ENCODE results near the gene TBL1X. TPM values are rescaled to one million over a fixed set of nuclear protein-coding genes. Genes with fewer than 3 reads are reported as not detected.

Gene TBL1X
- total RNA-seq, 1 experiment from 2014 or later = 17.6 TPM

DNA sequence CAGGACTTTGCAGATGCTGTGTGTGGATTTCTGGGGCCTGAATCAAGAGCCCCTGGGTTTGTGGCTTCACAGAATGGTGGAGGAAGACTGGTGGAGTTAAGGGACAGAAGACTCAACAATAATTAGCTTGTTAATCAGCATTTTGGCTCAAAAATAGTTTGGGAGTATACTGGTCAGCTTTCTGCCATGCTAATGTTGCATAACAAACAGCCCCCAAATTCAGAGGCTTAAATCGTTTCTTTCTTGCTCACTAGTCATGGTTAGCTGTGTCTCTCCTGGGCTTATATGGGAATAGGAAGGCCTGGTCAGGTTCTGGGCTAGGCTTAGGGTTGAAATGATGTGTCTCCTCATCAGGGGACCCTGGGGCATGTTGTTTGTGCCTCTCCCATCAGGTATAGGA lies 24.4 kb downstream of the TBL1X start:
- no peak for DNase-seq
- no TSS peak for BruUV-seq (replicated peaks)
- ChIA-PET POLR2A (ENCODE audit: unreplicated experiment) (no interaction called here), CTCF (no interaction called here)
- intact Hi-C loops (cut with micrococcal nuclease; ENCODE audit: unreplicated experiment) = no loop called here
- H3K9me2 ChIP-seq (ENCODE audit: insufficient read depth) = no peaks in the 10 kb centered on the region
- H4K20me1 ChIP-seq (ENCODE audit: insufficient read depth) = peaks cover 7% of the 10 kb centered on the region
- no peak overlapping the region for H3K4me3 ChIP-seq
- H3K9me3 ChIP-seq (ENCODE audit: insufficient read depth, low read depth) = no peaks in the 10 kb centered on the region
- H3K79me2 ChIP-seq (ENCODE audit: low read depth) = no peaks in the 10 kb centered on the region
- H3K36me3 ChIP-seq (ENCODE audit: low read depth) = no peaks in the 10 kb centered on the region
- H3K27ac ChIP-seq = no peak overlapping the region
- no peak overlapping the region for H2AFZ ChIP-seq
- TF ChIP-seq, protein P1, sequence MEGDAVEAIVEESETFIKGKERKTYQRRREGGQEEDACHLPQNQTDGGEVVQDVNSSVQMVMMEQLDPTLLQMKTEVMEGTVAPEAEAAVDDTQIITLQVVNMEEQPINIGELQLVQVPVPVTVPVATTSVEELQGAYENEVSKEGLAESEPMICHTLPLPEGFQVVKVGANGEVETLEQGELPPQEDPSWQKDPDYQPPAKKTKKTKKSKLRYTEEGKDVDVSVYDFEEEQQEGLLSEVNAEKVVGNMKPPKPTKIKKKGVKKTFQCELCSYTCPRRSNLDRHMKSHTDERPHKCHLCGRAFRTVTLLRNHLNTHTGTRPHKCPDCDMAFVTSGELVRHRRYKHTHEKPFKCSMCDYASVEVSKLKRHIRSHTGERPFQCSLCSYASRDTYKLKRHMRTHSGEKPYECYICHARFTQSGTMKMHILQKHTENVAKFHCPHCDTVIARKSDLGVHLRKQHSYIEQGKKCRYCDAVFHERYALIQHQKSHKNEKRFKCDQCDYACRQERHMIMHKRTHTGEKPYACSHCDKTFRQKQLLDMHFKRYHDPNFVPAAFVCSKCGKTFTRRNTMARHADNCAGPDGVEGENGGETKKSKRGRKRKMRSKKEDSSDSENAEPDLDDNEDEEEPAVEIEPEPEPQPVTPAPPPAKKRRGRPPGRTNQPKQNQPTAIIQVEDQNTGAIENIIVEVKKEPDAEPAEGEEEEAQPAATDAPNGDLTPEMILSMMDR (conservative IDR thresholded peaks at IDR 0.05) = no peak
- TF ChIP-seq EZH2 (IDR thresholded peaks at IDR 0.05; ENCODE audit: low read depth) = no peak
- no peak overlapping the region for H3K4me2 ChIP-seq
- no peaks in the 10 kb centered on the region for H3K27me3 ChIP-seq (ENCODE audit: insufficient read depth, low read depth)
- no peaks in the 10 kb centered on the region for H3K4me1 ChIP-seq (replicated peaks; ENCODE audit: insufficient read depth)
- H3F3A ChIP-seq (ENCODE audit: insufficient read depth, low read depth) = no peaks in the 10 kb centered on the region

DNA sequence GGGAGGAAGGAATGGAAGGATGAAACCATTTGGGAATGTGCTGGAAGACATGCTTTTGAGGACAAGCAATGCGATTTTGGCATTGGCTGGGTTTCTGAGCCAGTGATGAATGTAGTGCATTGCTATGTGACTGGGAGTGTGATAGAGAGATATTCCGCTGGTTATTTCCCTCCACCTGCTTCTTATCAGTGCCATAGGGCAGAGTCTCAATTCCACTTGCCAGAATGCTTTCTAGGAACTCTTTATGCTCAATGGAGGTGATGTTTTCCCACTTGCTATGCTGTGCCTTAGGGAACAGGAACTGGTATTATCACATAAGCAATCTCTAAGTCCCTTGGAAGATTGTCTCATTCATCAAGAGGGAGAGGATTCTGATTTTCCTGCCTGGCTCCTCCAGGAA lies 28.0 kb downstream of the TBL1X start:
- H3K9me3 ChIP-seq (ENCODE audit: insufficient read depth, low read depth) = no peaks in the 10 kb centered on the region
- peaks cover 7% of the 10 kb centered on the region for H4K20me1 ChIP-seq (ENCODE audit: insufficient read depth)
- H3K4me2 ChIP-seq = no peak overlapping the region
- ChIA-PET POLR2A (ENCODE audit: unreplicated experiment) (no interaction called here), CTCF (interaction anchor here (0.6 kb wide), 1 partner anchor 142 kb away, joined by 3 read pairs; no protein-coding TSS in a partner anchor)
- no peak overlapping the region for H3K4me3 ChIP-seq
- H3F3A ChIP-seq (ENCODE audit: insufficient read depth, low read depth) = no peaks in the 10 kb centered on the region
- intact Hi-C loops (cut with micrococcal nuclease; ENCODE audit: unreplicated experiment) = no loop called here
- TF ChIP-seq EZH2 (IDR thresholded peaks at IDR 0.05; ENCODE audit: low read depth) = no peak
- TF ChIP-seq, protein P1 (conservative IDR thresholded peaks at IDR 0.05) = no peak
- no peaks in the 10 kb centered on the region for H3K27me3 ChIP-seq (ENCODE audit: insufficient read depth, low read depth)
- H3K4me1 ChIP-seq (replicated peaks; ENCODE audit: insufficient read depth) = no peaks in the 10 kb centered on the region
- no peak overlapping the region for H2AFZ ChIP-seq
- no peak overlapping the region for H3K27ac ChIP-seq
- no peaks in the 10 kb centered on the region for H3K36me3 ChIP-seq (ENCODE audit: low read depth)
- DNase-seq = peak in 1 of 2 experiments; percentile 36
- H3K9me2 ChIP-seq (ENCODE audit: insufficient read depth) = no peaks in the 10 kb centered on the region
- H3K79me2 ChIP-seq (ENCODE audit: low read depth) = no peaks in the 10 kb centered on the region
- BruUV-seq (replicated peaks) = no TSS peak

DNA sequence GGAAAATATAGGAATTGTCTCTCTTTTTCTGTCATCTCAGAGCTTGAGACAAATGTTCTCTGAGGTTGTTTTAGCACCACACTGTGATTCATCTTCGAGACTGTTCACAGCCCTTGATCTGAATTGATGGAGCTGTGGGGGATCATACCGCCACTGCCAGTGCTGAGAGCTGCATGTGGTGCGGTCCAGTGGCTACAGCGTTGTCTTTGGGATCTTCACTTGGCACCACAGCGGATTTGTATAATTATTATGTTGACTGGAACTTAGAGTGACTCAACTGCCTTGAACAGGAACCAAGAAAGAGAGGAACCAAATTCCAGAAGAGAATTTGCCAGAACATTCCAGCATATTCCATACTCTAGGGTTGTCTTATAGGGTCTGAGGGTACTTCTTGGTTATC lies 29.1 kb downstream of the TBL1X start:
- no peaks in the 10 kb centered on the region for H3K4me1 ChIP-seq (replicated peaks; ENCODE audit: insufficient read depth)
- intact Hi-C loops (cut with micrococcal nuclease; ENCODE audit: unreplicated experiment) = no loop called here
- no peak overlapping the region for H2AFZ ChIP-seq
- H3K4me3 ChIP-seq = no peak overlapping the region
- ChIA-PET POLR2A (ENCODE audit: unreplicated experiment) (no interaction called here), CTCF (no interaction called here)
- no peaks in the 10 kb centered on the region for H3K9me3 ChIP-seq (ENCODE audit: insufficient read depth, low read depth)
- no peaks in the 10 kb centered on the region for H3K79me2 ChIP-seq (ENCODE audit: low read depth)
- no peaks in the 10 kb centered on the region for H3K27me3 ChIP-seq (ENCODE audit: insufficient read depth, low read depth)
- H3K36me3 ChIP-seq (ENCODE audit: low read depth) = no peaks in the 10 kb centered on the region
- peaks cover 7% of the 10 kb centered on the region for H4K20me1 ChIP-seq (ENCODE audit: insufficient read depth)
- H3K27ac ChIP-seq = no peak overlapping the region
- H3F3A ChIP-seq (ENCODE audit: insufficient read depth, low read depth) = no peaks in the 10 kb centered on the region
- no TSS peak for BruUV-seq (replicated peaks)
- no peaks in the 10 kb centered on the region for H3K9me2 ChIP-seq (ENCODE audit: insufficient read depth)
- TF ChIP-seq, protein P1 (conservative IDR thresholded peaks at IDR 0.05) = no peak
- TF ChIP-seq EZH2 (IDR thresholded peaks at IDR 0.05; ENCODE audit: low read depth) = no peak
- no peak overlapping the region for H3K4me2 ChIP-seq
- no peak for DNase-seq

All from PC-9 (cell line).